AG04449 (cell line): ENCODE results near the gene POC5.

Source experiments
- CTCF ChIA-PET: fragments of 350-600 bp; formaldehyde crosslinking; extraction: SDS; loops from one replicate; lab custom pipeline; 2021; ENCODE audit warnings: antibody characterized with exemption; lab: Yijun Ruan, JAX
- POLR2A ChIA-PET: fragments of 400-600, 350-600 bp; formaldehyde crosslinking; extraction: SDS; loops from one replicate; lab custom pipeline; 2020; ENCODE audit warnings: antibody characterized with exemption, inconsistent platforms; lab: Yijun Ruan, JAX
- DNase-seq: peaks from one replicate; pipeline ENCODE4 v3.0.0-alpha.2; 2010; ENCODE audit warnings: low read depth, low spot score
- H3K4me3 ChIP-seq: 2 replicates; pipeline ENCODE4 v1.5.1; 2011; ENCODE audit warnings: low read depth, mild to moderate bottlenecking, control low read depth, low read length
- CTCF ChIP-seq: IDR thresholded peaks from one replicate; pipeline ENCODE4 v1.5.1; 2011; ENCODE audit warnings: mild to moderate bottlenecking, moderate library complexity, low read length, control low read depth, inconsistent platforms; ENCODE audit not compliant: insufficient read depth; ENCODE audit errors: missing control alignments

Gene POC5

DNA sequence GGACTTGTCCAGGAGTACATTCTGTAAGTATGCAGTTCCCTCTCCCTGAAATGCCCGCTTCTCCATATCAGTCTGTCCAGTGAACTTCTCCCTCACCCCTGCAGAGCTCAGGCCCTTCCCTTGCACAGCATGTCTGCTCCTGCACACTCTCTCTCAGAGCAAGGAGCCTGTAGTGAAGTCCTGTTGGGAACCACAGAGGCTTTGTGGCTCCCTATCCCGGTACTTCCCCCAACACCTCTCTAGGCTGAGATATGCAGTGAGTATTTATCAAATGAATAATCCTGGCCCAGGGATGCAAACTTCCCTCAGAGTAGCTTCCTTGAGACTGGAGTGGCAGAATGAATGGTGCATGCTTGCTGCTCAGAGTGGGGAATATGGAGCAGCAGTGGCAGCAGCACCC lies 48.8 kb downstream of the POC5 start:
- ChIA-PET CTCF (interaction anchor here (1.3 to 1.8 kb wide), 2 partner anchors 15 to 432 kb away, joined by 3 to 7 read pairs; no protein-coding TSS in a partner anchor), POLR2A (no interaction called here)
- DNase-seq: no peak
- no peak overlapping the region for H3K4me3 ChIP-seq
- no peak for TF ChIP-seq CTCF

- ChIA-PET POLR2A (no interaction called here), CTCF (interaction anchor here (1.3 to 1.8 kb wide), 3 partner anchors 12 to 431 kb away, joined by 3 to 7 read pairs (median 4); no protein-coding TSS in a partner anchor)
- TF ChIP-seq CTCF: no peak
- H3K4me3 ChIP-seq: no peak overlapping the region
- DNase-seq: no peak
Observed at GRCh38 chr5:75667586-75667985, 49.7 kb downstream of the POC5 start.

DNA sequence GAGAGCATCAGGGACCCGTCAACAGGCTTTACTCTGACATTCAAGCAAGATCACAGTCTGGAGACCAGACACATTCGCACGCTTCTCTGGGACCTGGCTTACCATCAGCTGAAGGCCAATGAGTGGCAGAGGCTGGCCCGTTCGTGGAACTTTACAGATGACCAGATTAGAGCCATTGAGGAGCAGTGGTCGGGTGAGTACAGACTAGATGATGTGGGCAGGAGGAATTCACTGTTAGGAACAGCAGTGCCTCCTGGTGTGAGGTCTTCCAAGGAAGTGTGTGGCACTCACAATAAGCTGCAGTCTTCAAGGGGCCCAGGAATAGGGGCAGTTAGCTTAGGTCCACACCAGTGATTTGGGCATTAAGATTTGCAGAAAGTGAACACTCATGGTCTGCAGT lies 50.4 kb downstream of the POC5 start:
- ChIA-PET CTCF (interaction anchor here (1.5 to 1.6 kb wide), 2 partner anchors 13 to 14 kb away, joined by 4 to 5 read pairs; no protein-coding TSS in a partner anchor), POLR2A (no interaction called here)
- no peak for DNase-seq

DNA sequence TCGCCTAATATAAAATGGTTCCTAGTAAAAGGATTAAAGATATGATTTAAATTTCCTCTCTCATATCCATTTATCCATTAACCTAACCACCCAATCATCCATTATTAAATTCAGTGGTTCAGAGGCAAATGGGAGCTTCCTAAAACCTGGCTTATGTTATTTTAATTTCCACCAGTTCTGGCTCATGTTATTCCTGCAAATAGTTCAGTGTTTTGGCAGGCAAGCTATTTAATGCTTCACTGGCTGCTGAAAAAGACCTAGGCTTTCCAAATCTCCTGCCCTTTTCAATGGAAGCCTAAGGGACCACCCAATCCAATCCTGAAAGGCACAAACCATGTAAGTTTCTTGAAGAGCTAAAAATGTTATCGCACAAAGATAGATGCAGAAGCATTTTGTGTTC lies 52.3 kb downstream of the POC5 start:
- no peak overlapping the region for H3K4me3 ChIP-seq
- TF ChIP-seq CTCF: no peak
- no peak for DNase-seq
- ChIA-PET CTCF (interaction anchor here (0.7 to 1.7 kb wide), 2 partner anchors 16 to 429 kb away, joined by 3 to 4 read pairs; no protein-coding TSS in a partner anchor), POLR2A (no interaction called here)

More for the DNA sequence above, 50.4 kb downstream of the POC5 start:
- TF ChIP-seq CTCF: no peak
- H3K4me3 ChIP-seq: no peak overlapping the region

- ChIA-PET POLR2A (no interaction called here), CTCF (interaction anchor here (1.7 kb wide), 1 partner anchor 428 kb away, joined by 4 read pairs; no protein-coding TSS in a partner anchor)
- TF ChIP-seq CTCF: no peak
- no peak for DNase-seq
- no peak overlapping the region for H3K4me3 ChIP-seq
Observed at GRCh38 chr5:75663579-75664284, 53.5 kb downstream of the POC5 start.

DNA sequence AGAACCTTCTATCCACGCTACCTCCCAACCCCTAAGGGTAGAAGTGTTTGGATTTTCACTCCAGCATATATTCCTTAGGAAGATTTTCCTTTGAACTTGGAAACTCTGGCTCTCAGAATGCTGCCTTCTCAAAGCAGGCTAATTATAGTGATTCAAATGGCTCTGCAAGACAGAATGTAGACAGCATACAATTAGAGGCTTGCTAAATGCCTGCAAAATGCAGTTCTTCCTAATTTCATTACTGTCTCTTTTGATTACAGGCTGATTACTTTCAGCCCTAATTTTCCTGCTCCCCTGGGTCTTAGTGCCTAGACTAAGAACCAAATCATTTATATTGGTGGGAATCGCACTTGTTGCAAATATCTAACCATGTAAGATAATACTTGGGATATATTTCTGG lies 55.2 kb downstream of the POC5 start:
- TF ChIP-seq CTCF: no peak
- POLR2A ChIA-PET: no interaction called here
- DNase-seq: no peak
- no peak overlapping the region for H3K4me3 ChIP-seq
- CTCF ChIA-PET: no interaction called here
